ENCODE results near the gene ACOT11.

DNA sequence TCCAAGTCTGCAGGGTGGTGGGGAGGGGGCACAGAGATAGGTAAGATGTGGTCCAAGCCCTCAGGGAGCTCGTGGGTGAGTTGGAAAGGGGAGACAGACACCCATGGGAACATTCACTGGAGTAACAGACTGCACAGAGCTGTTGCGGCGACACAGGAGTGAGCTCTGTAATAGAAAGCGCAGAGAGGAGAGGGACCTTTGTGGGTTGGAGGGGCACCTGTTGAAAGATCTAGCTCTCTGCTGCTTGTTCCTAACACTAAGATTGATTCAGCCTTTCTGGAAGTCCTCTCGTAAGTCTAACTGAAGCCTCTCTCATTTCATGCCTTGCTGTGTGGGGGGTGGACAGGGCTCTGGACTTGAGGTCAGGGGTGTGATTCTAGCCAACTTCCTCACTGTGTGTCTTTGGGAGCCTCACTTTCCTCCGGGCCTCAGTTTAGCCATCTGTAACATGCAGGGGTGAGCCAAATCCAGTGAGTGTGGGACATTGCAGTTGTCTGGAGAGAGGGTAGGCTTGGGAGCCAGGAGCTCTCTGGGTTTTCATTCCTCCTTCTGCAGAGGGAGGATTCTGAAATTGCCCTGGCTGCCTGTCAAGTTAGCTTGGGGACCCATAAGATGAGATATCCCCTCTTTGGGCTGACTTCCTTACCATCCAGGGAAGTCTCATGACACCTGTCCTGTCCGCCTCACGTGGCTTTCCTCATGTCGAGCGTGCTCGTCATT lies 2.0 kb upstream of the ACOT11 start:
- TF ChIP-seq ZFX (CRISPR knock-in tag; IDR thresholded peaks at IDR 0.05) (no peak), NFIC (IDR thresholded peaks at IDR 0.05) (no peak), MED1 (CRISPR knock-in tag; IDR thresholded peaks at IDR 0.05; ENCODE audit: borderline replicate concordance) (no peak), SIN3B (IDR thresholded peaks at IDR 0.05; ENCODE audit: low read depth) (no peak), POLR2A (conservative IDR thresholded peaks at IDR 0.05) (no peak), ZNF778 (CRISPR knock-in tag; IDR thresholded peaks at IDR 0.05) (no peak), HMG20A (CRISPR knock-in tag; conservative IDR thresholded peaks at IDR 0.05) (no peak), ZNF121 (CRISPR knock-in tag; conservative IDR thresholded peaks at IDR 0.05) (no peak), FOSL1 (tag; conservative IDR thresholded peaks at IDR 0.05) (no peak), POLR2AphosphoS5 (IDR thresholded peaks at IDR 0.05; ENCODE audit: control insufficient read depth, insufficient read depth, low read depth, low read length) (no peak)
- TF ChIP-seq, protein P1, sequence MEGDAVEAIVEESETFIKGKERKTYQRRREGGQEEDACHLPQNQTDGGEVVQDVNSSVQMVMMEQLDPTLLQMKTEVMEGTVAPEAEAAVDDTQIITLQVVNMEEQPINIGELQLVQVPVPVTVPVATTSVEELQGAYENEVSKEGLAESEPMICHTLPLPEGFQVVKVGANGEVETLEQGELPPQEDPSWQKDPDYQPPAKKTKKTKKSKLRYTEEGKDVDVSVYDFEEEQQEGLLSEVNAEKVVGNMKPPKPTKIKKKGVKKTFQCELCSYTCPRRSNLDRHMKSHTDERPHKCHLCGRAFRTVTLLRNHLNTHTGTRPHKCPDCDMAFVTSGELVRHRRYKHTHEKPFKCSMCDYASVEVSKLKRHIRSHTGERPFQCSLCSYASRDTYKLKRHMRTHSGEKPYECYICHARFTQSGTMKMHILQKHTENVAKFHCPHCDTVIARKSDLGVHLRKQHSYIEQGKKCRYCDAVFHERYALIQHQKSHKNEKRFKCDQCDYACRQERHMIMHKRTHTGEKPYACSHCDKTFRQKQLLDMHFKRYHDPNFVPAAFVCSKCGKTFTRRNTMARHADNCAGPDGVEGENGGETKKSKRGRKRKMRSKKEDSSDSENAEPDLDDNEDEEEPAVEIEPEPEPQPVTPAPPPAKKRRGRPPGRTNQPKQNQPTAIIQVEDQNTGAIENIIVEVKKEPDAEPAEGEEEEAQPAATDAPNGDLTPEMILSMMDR (IDR thresholded peaks at IDR 0.05 in 2 of 3, conservative IDR thresholded peaks at IDR 0.05 in 1 of 3; ENCODE audit: insufficient read depth in 2 of 3, low read depth in 1 of 3, low read length in 3 of 3), result no peak
